Trophoblast cell (in vitro differentiated cells and primary cell): Measurements from ENCODE around the gene XIRP1.

Source experiments
- DNase-seq, 2 donors: peaks; one replicate each; pipeline ENCODE4 v3.0.0-alpha.2; 2016
- H2AFZ ChIP-seq: 2 replicates; pipeline ENCODE4 v1.6.1; 2013; ENCODE audit warnings: low read length, moderate library complexity, mild to moderate bottlenecking; ENCODE audit not compliant: insufficient read depth, poor library complexity
- H2AK5ac ChIP-seq: 2 replicates; pipeline ENCODE4 v1.6.1; 2013; ENCODE audit warnings: mild to moderate bottlenecking, low read length
- H2BK120ac ChIP-seq: 2 replicates; pipeline ENCODE4 v1.6.1; 2013; ENCODE audit warnings: low read length, mild to moderate bottlenecking, moderate library complexity; ENCODE audit not compliant: insufficient read depth, poor library complexity
- H2BK12ac ChIP-seq: 2 replicates; pipeline ENCODE4 v1.6.1; 2013; ENCODE audit warnings: mild to moderate bottlenecking, low read length, moderate library complexity
- H2BK5ac ChIP-seq: 2 replicates; pipeline ENCODE4 v1.6.1; 2013; ENCODE audit warnings: low read length, low read depth, moderate library complexity, mild to moderate bottlenecking; ENCODE audit not compliant: poor library complexity
- H3K14ac ChIP-seq: 2 replicates; pipeline ENCODE4 v1.6.1; 2013; ENCODE audit warnings: mild to moderate bottlenecking, low read length
- H3K18ac ChIP-seq: 2 replicates; pipeline ENCODE4 v1.6.1; 2013; ENCODE audit warnings: mild to moderate bottlenecking, low read length
- H3K23ac ChIP-seq: 2 replicates; pipeline ENCODE4 v1.6.1; 2013; ENCODE audit warnings: low read length
- H3K27ac ChIP-seq: 2 replicates; pipeline ENCODE4 v1.5.1; 2013; ENCODE audit warnings: low read depth, mild to moderate bottlenecking, inconsistent platforms, low read length, moderate library complexity
- H3K27me3 ChIP-seq: 2 replicates; pipeline ENCODE4 v1.6.1; 2013; ENCODE audit warnings: inconsistent platforms, mild to moderate bottlenecking, low read length, moderate library complexity; ENCODE audit not compliant: insufficient read depth
- H3K36me3 ChIP-seq, 2 experiments: 1 replicate in 1 of 2; 2 replicates in 1 of 2; pipeline ENCODE4 v1.6.1; 2013; ENCODE audit warnings: low read length in 2 of 2, mild to moderate bottlenecking in 2 of 2, moderate library complexity in 1 of 2; ENCODE audit not compliant: insufficient read depth in 2 of 2, control insufficient read depth in 1 of 2
- H3K4ac ChIP-seq: 2 replicates; pipeline ENCODE4 v1.6.1; 2013; ENCODE audit warnings: low read depth, mild to moderate bottlenecking, low read length, moderate library complexity
- H3K4me1 ChIP-seq, 2 experiments: 1 replicate in 1 of 2; 2 replicates in 1 of 2; pipeline ENCODE4 v1.6.1; 2013; ENCODE audit warnings: low read length in 2 of 2, mild to moderate bottlenecking in 2 of 2, moderate library complexity in 1 of 2; ENCODE audit not compliant: insufficient read depth in 2 of 2, control insufficient read depth in 1 of 2
- H3K4me2 ChIP-seq: 2 replicates; pipeline ENCODE4 v1.6.1; 2013; ENCODE audit warnings: inconsistent platforms, mild to moderate bottlenecking, low read length, moderate library complexity
- H3K4me3 ChIP-seq: 2 replicates; pipeline ENCODE4 v1.5.1; 2013; ENCODE audit warnings: mild to moderate bottlenecking, low read depth, low read length, inconsistent platforms
- H3K79me1 ChIP-seq: one replicate; pipeline ENCODE4 v1.6.1; 2013; ENCODE audit warnings: low read length
- H3K79me2 ChIP-seq: 2 replicates; pipeline ENCODE4 v1.6.1; 2013; ENCODE audit warnings: low read length, mild to moderate bottlenecking; ENCODE audit not compliant: control insufficient read depth, insufficient read depth, poor library complexity
- H3K9ac ChIP-seq: 2 replicates; pipeline ENCODE4 v1.6.1; 2013; ENCODE audit warnings: mild to moderate bottlenecking, low read length
- H3K9me3 ChIP-seq: 2 replicates; pipeline ENCODE4 v1.6.1; 2013; ENCODE audit warnings: low read depth, mild to moderate bottlenecking, control low read depth, inconsistent platforms, low read length; ENCODE audit not compliant: insufficient read depth
- H4K12ac ChIP-seq: 2 replicates; pipeline ENCODE4 v1.6.1; 2013; ENCODE audit warnings: low read depth, mild to moderate bottlenecking, low read length, moderate library complexity
- H4K8ac ChIP-seq: 2 replicates; pipeline ENCODE4 v1.6.1; 2013; ENCODE audit warnings: low read depth, mild to moderate bottlenecking, low read length, moderate library complexity
- H4K91ac ChIP-seq: one replicate; pipeline ENCODE4 v1.6.1; 2013; ENCODE audit warnings: low read depth, mild to moderate bottlenecking, low read length, moderate library complexity
- WGBS: extraction: QIAGEN DNeasy Blood & Tissue Kit; methylation state at CpG from one replicate; pipeline ENCODE4 v1.1.7; 2013; ENCODE audit warnings: missing lambda C conversion rate; ENCODE audit not compliant: insufficient read length, insufficient coverage; ENCODE audit errors: extremely low coverage; 5-methylcytosine and 5-hydroxymethylcytosine counted together

XIRP1 gene

GRCh38 chr3:39177708-39178332 lies 14.6 kb downstream of the XIRP1 start:
- peaks cover 29 to 32% of the 10 kb centered on the region in 2 experiments for H3K4me1 ChIP-seq
- H3K18ac ChIP-seq = peak overlapping the region; percentile 99
- H3K14ac ChIP-seq = peak overlapping the region; percentile 99
- peak overlapping the region; percentile 88 for H2BK12ac ChIP-seq
- peak overlapping the region; percentile 98 for H2AK5ac ChIP-seq
- peak overlapping the region; percentile 94 for H4K12ac ChIP-seq
- peak overlapping the region; percentile 95 for H3K4ac ChIP-seq
- peak overlapping the region; percentile 89 for H2AFZ ChIP-seq
- H3K79me1 ChIP-seq = peaks cover 27% of the 10 kb centered on the region
- no peaks in the 10 kb centered on the region for H3K27me3 ChIP-seq
- H4K91ac ChIP-seq = peak overlapping the region; percentile 97
- peak overlapping the region; percentile 54 for H3K9ac ChIP-seq
- H3K36me3 ChIP-seq = no peaks in the 10 kb centered on the region
- no peak overlapping the region for H3K23ac ChIP-seq
- peak overlapping the region; percentile 99 for H4K8ac ChIP-seq
- peak overlapping the region; percentile 97 for H2BK5ac ChIP-seq
- peak; percentile 92 to 95 for DNase-seq
- no peak overlapping the region for H3K4me3 ChIP-seq
- peak overlapping the region; percentile 84 for H3K4me2 ChIP-seq
- H2BK120ac ChIP-seq = peak overlapping the region; percentile 99
- H3K79me2 ChIP-seq = peaks cover 8% of the 10 kb centered on the region
- H3K27ac ChIP-seq = peak overlapping the region; percentile 94
- H3K9me3 ChIP-seq = no peaks in the 10 kb centered on the region
- no CpG with 5 or more reads among the region's 32 CpGs for WGBS

GRCh38 chr3:39176025-39176714 lies 16.2 kb downstream of the XIRP1 start:
- H3K18ac ChIP-seq = no peak overlapping the region
- H2AK5ac ChIP-seq = peak overlapping the region; percentile 72
- no peak overlapping the region for H3K4ac ChIP-seq
- H3K9me3 ChIP-seq = no peaks in the 10 kb centered on the region
- no peak overlapping the region for H3K4me2 ChIP-seq
- H2BK12ac ChIP-seq = peak overlapping the region; percentile 26
- peaks cover 27% of the 10 kb centered on the region for H3K79me1 ChIP-seq
- H4K12ac ChIP-seq = no peak overlapping the region
- peak overlapping the region; percentile 6 for H3K14ac ChIP-seq
- no peak overlapping the region for H3K23ac ChIP-seq
- peak overlapping the region; percentile 18 for H3K9ac ChIP-seq
- H4K8ac ChIP-seq = no peak overlapping the region
- no peak overlapping the region for H2AFZ ChIP-seq
- H2BK5ac ChIP-seq = peak overlapping the region; percentile 39
- peak in 1 of 2 donors; percentile 44 for DNase-seq
- no peaks in the 10 kb centered on the region for H3K27me3 ChIP-seq
- H4K91ac ChIP-seq = peak overlapping the region; percentile 77
- no peak overlapping the region for H3K4me3 ChIP-seq
- no peaks in the 10 kb centered on the region for H3K36me3 ChIP-seq
- H3K27ac ChIP-seq = no peak overlapping the region
- WGBS = no CpG with 5 or more reads among the region's 6 CpGs
- H2BK120ac ChIP-seq = no peak overlapping the region
- peaks cover 35 to 36% of the 10 kb centered on the region in 2 experiments for H3K4me1 ChIP-seq
- H3K79me2 ChIP-seq = peaks cover 8% of the 10 kb centered on the region

- Histone ChIP-seq H2BK5ac (no peak overlapping the region), H2BK12ac (no peak overlapping the region), H4K8ac (no peak overlapping the region), H3K14ac (no peak overlapping the region), H3K27ac (no peak overlapping the region), H2AFZ (no peak overlapping the region), H2AK5ac (no peak overlapping the region), H2BK120ac (no peak overlapping the region), H3K79me1 (peaks cover 17% of the 10 kb centered on the region), H3K18ac (no peak overlapping the region), H3K4me2 (no peak overlapping the region), H3K23ac (no peak overlapping the region), H3K79me2 (peaks cover 4% of the 10 kb centered on the region), H4K12ac (no peak overlapping the region), H3K4ac (no peak overlapping the region), H3K27me3 (peaks cover under 1% of the 10 kb centered on the region), H3K4me1 (peaks cover 21 to 24% of the 10 kb centered on the region in 2 experiments), H3K9ac (no peak overlapping the region), H3K9me3 (no peaks in the 10 kb centered on the region), H3K4me3 (no peak overlapping the region), H4K91ac (no peak overlapping the region), H3K36me3 (no peaks in the 10 kb centered on the region)
- WGBS = no CpG with 5 or more reads among the region's 2 CpGs
- DNase-seq = peak in 1 of 2 donors; percentile 23
These were observed 18.9 kb downstream of the XIRP1 start for GRCh38 chr3:39173318-39174125.

DNA sequence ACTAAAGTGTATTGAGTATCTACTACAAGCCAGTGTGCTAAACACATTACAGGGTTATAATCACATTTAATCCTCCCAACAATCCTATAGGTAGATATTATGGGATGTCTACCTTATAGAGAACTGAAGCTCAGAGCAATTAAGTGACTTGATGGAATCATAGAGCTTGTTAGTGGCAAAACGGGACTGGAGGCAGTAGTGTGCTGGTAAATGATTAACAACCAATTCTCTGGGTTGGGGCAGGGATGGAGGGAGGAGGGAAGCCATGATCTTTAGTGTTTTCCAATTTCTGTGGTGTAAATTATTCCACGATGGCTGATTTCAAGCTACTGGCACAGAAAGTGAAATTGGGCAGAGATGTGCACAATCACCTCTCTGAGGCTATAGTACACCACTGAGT lies 20.5 kb downstream of the XIRP1 start:
- Histone ChIP-seq H3K4me2 (no peak overlapping the region), H3K36me3 (no peaks in the 10 kb centered on the region), H3K27me3 (peaks cover 2% of the 10 kb centered on the region), H2BK12ac (peak overlapping the region; percentile 66), H2AK5ac (no peak overlapping the region), H3K23ac (no peak overlapping the region), H3K4me3 (no peak overlapping the region), H3K4ac (no peak overlapping the region), H3K9me3 (no peaks in the 10 kb centered on the region), H4K91ac (no peak overlapping the region), H2BK5ac (no peak overlapping the region), H3K4me1 (peaks cover 15 to 21% of the 10 kb centered on the region in 2 experiments), H4K12ac (no peak overlapping the region), H4K8ac (no peak overlapping the region), H2BK120ac (no peak overlapping the region), H3K79me1 (peaks cover 10% of the 10 kb centered on the region), H2AFZ (no peak overlapping the region), H3K27ac (no peak overlapping the region), H3K14ac (no peak overlapping the region), H3K9ac (no peak overlapping the region), H3K79me2 (no peaks in the 10 kb centered on the region), H3K18ac (no peak overlapping the region)
- DNase-seq = no peak
- no CpG with 5 or more reads among the region's 2 CpGs for WGBS
